Kidney glomerular epithelial cell (primary cell): ENCODE results near the gene RBM26.

Experiments used
- DNase-seq: peaks from one replicate; lab custom pipeline; 2025; lab: John Stamatoyannopoulos, UW

Gene RBM26

GRCh38 chr13:79419365-79419764, 13.3 kb upstream of the RBM26 start:
- DNase-seq: no peak

- DNase-seq: peak; percentile 34
These were observed 11.7 kb upstream of the RBM26 start for GRCh38 chr13:79417741-79418140.

GRCh38 chr13:79413521-79413920, 7.5 kb upstream of the RBM26 start:
- no peak for DNase-seq

GRCh38 chr13:79409828-79410227, 3.8 kb upstream of the RBM26 start:
- DNase-seq: no peak

- no peak for DNase-seq
These were observed 1.4 kb upstream of the RBM26 start for GRCh38 chr13:79407349-79407979.

- DNase-seq: peak; percentile 52
These were observed 498 bp upstream of the RBM26 start for GRCh38 chr13:79406597-79406908.

GRCh38 chr13:79405501-79405830, 589 bp downstream of the RBM26 start:
- no peak for DNase-seq

GRCh38 chr13:79404985-79405384, 1.1 kb downstream of the RBM26 start:
- no peak for DNase-seq

- no peak for DNase-seq
These were observed 1.7 kb downstream of the RBM26 start for GRCh38 chr13:79404361-79404760.

- no peak for DNase-seq
These were observed 2.9 kb downstream of the RBM26 start for GRCh38 chr13:79403113-79403512.

- DNase-seq: no peak
These were observed 3.4 kb downstream of the RBM26 start for GRCh38 chr13:79402679-79403078.

GRCh38 chr13:79402074-79402635, 3.9 kb downstream of the RBM26 start:
- DNase-seq: no peak

GRCh38 chr13:79401259-79402070, 4.6 kb downstream of the RBM26 start:
- no peak for DNase-seq

- DNase-seq: no peak
These were observed 7.1 kb downstream of the RBM26 start for GRCh38 chr13:79398915-79399314.

- no peak for DNase-seq
These were observed 7.9 kb downstream of the RBM26 start for GRCh38 chr13:79398127-79398526.

- no peak for DNase-seq
These were observed 10.2 kb downstream of the RBM26 start for GRCh38 chr13:79395881-79396280.

GRCh38 chr13:79393564-79394249, 12.3 kb downstream of the RBM26 start:
- DNase-seq: no peak

- DNase-seq: peak; percentile 22
These were observed 13.0 kb downstream of the RBM26 start for GRCh38 chr13:79392882-79393563.

- DNase-seq: no peak
These were observed 17.0 kb downstream of the RBM26 start for GRCh38 chr13:79389026-79389425.

GRCh38 chr13:79387853-79388252, 18.2 kb downstream of the RBM26 start:
- DNase-seq: no peak

- no peak for DNase-seq
These were observed 19.8 kb downstream of the RBM26 start for GRCh38 chr13:79386125-79386826.

GRCh38 chr13:79385694-79386093, 20.4 kb downstream of the RBM26 start:
- no peak for DNase-seq
